IMR-90 (cell line): Measurements from ENCODE around the gene INAVA. TPM values are rescaled to one million over a fixed set of nuclear protein-coding genes. Genes with fewer than 3 reads are reported as not detected.

ENCODE experiments used
- ATAC-seq: fragments of 200-7000 bp; cut with Tn5 transposase; 2 replicates; pipeline ENCODE4 v1.9.1; 2020; ENCODE audit warnings: low read depth, mild to moderate bottlenecking, moderate library complexity
- BruUV-seq: library from RNA; stranded (reverse); fragments of 400-500 nt; replicated peaks from 2 replicates; lab custom pipeline; 2021; lab: Mats Ljungman, UMichigan
- CTCF ChIA-PET: fragments of 300-600 bp; formaldehyde crosslinking; extraction: SDS; loops from one replicate; lab custom pipeline; 2021; ENCODE audit warnings: antibody characterized with exemption; lab: Yijun Ruan, JAX
- POLR2A ChIA-PET: fragments of 300-600 bp; sonication (Branson Sonifier 250); formaldehyde crosslinking; loops from one replicate; lab custom pipeline; 2022; ENCODE audit warnings: antibody characterized with exemption; ENCODE audit not compliant: unreplicated experiment; lab: Charles Lee
- DNase-seq: peaks from one replicate; pipeline ENCODE4 v3.0.0; 2013
- H2AFZ ChIP-seq: replicated peaks from 2 replicates; pipeline ENCODE3; 2013; ENCODE audit warnings: low read length, mild to moderate bottlenecking; ENCODE audit not compliant: poor library complexity
- H2AK5ac ChIP-seq: 2 replicates; pipeline ENCODE4 v1.6.1; 2013; ENCODE audit warnings: low read depth, low read length, inconsistent platforms
- H2AK9ac ChIP-seq: replicated peaks from 2 replicates; pipeline ENCODE3; 2013; ENCODE audit warnings: mild to moderate bottlenecking, low read depth, low read length, moderate library complexity; ENCODE audit not compliant: poor library complexity
- H2BK120ac ChIP-seq: 2 replicates; pipeline ENCODE4 v1.6.1; 2013; ENCODE audit warnings: low read depth, low read length, inconsistent platforms
- H2BK15ac ChIP-seq: 3 replicates; pipeline ENCODE4 v1.6.1; 2013; ENCODE audit warnings: low read depth, low read length, inconsistent platforms
- H2BK20ac ChIP-seq: 2 replicates; pipeline ENCODE4 v1.6.1; 2013; ENCODE audit warnings: low read depth, mild to moderate bottlenecking, inconsistent platforms, low read length, moderate library complexity
- H2BK5ac ChIP-seq: 2 replicates; pipeline ENCODE4 v1.6.1; 2013; ENCODE audit warnings: mild to moderate bottlenecking, low read depth, low read length, inconsistent platforms; ENCODE audit not compliant: poor library complexity, severe bottlenecking
- H3K14ac ChIP-seq: replicated peaks from 2 replicates; pipeline ENCODE4 v1.6.1; 2013; ENCODE audit warnings: low read depth, low read length, inconsistent platforms
- H3K18ac ChIP-seq: 2 replicates; pipeline ENCODE4 v1.6.1; 2013; ENCODE audit warnings: low read depth, low read length, control low read depth
- H3K23ac ChIP-seq: 2 replicates; pipeline ENCODE4 v1.6.1; 2013; ENCODE audit warnings: low read depth, low read length, inconsistent platforms
- H3K27ac ChIP-seq: 2 replicates; pipeline ENCODE4 v1.5.1; 2013; ENCODE audit warnings: mild to moderate bottlenecking, control low read depth, low read length; ENCODE audit not compliant: insufficient read depth
- H3K27me3 ChIP-seq: 2 replicates; pipeline ENCODE4 v1.6.1; 2013; ENCODE audit warnings: low read length; ENCODE audit not compliant: control insufficient read depth, insufficient read depth
- H3K36me3 ChIP-seq: 2 replicates; pipeline ENCODE4 v1.6.1; 2013; ENCODE audit warnings: low read length, mixed read lengths; ENCODE audit not compliant: control insufficient read depth, insufficient read depth
- H3K4ac ChIP-seq: 2 replicates; pipeline ENCODE4 v1.6.1; 2013; ENCODE audit warnings: low read depth, low read length, inconsistent platforms
- H3K4me1 ChIP-seq: 2 replicates; pipeline ENCODE4 v1.6.1; 2013; ENCODE audit warnings: low read length, mixed read lengths; ENCODE audit not compliant: control insufficient read depth, insufficient read depth
- H3K4me2 ChIP-seq: 2 replicates; pipeline ENCODE4 v1.6.1; 2013; ENCODE audit warnings: low read depth, mild to moderate bottlenecking, control low read depth, low read length, moderate library complexity
- H3K4me3 ChIP-seq: 2 replicates; pipeline ENCODE4 v1.5.1; 2013; ENCODE audit warnings: low read depth, mild to moderate bottlenecking, control low read depth, low read length, moderate library complexity; ENCODE audit not compliant: insufficient read depth
- H3K56ac ChIP-seq: 2 replicates; pipeline ENCODE4 v1.6.1; 2013; ENCODE audit warnings: low read length, inconsistent platforms; ENCODE audit not compliant: insufficient read depth; ENCODE audit errors: extremely low read depth
- H3K79me1 ChIP-seq, 2 experiments: 2 replicates each; pipeline ENCODE4 v1.6.1; 2013; ENCODE audit warnings: low read length in 2 of 2, inconsistent platforms in 1 of 2, low read depth in 1 of 2
- H3K9ac ChIP-seq: 2 replicates; pipeline ENCODE4 v1.6.1; 2013; ENCODE audit warnings: low read depth, low read length, control low read depth
- H3K9me1 ChIP-seq: 2 replicates; pipeline ENCODE4 v1.6.1; 2013; ENCODE audit warnings: low read length, inconsistent platforms; ENCODE audit not compliant: insufficient read depth
- H3K9me3 ChIP-seq: 2 replicates; pipeline ENCODE4 v1.6.1; 2013; ENCODE audit warnings: low read length; ENCODE audit not compliant: control insufficient read depth, insufficient read depth
- H4K20me1 ChIP-seq: 2 replicates; pipeline ENCODE4 v1.6.1; 2013; ENCODE audit warnings: low read length, inconsistent platforms; ENCODE audit not compliant: insufficient read depth
- H4K5ac ChIP-seq: 2 replicates; pipeline ENCODE4 v1.6.1; 2013; ENCODE audit warnings: mild to moderate bottlenecking, low read depth, low read length, control low read depth
- H4K8ac ChIP-seq, 2 experiments: 2 replicates each; pipeline ENCODE4 v1.6.1; 2013; ENCODE audit warnings: low read depth in 2 of 2, low read length in 2 of 2, control low read depth in 1 of 2, inconsistent platforms in 1 of 2
- H4K91ac ChIP-seq: 2 replicates; pipeline ENCODE4 v1.6.1; 2013; ENCODE audit warnings: low read depth, low read length, inconsistent platforms; ENCODE audit not compliant: insufficient read depth
- BHLHE40 ChIP-seq: fragments of 150-350 bp; IDR thresholded peaks from 2 replicates; pipeline ENCODE4 v1.6.1; 2016; ENCODE audit warnings: mild to moderate bottlenecking, low read depth, low read length
- CEBPB ChIP-seq: IDR thresholded peaks from 2 replicates; pipeline ENCODE4 v1.6.1; 2012; ENCODE audit warnings: low read depth, low read length, improper control_type of control experiment
- CHD1 ChIP-seq: IDR thresholded peaks from 2 replicates; pipeline ENCODE4 v1.6.1; 2012; ENCODE audit warnings: low read depth, low read length, improper control_type of control experiment
- ELK1 ChIP-seq: fragments of 150-350 bp; IDR thresholded peaks from 2 replicates; pipeline ENCODE4 v1.6.1; 2016; ENCODE audit warnings: low read depth, mild to moderate bottlenecking, low read length, moderate library complexity, borderline replicate concordance
- FOS ChIP-seq: fragments of 150-350 bp; IDR thresholded peaks from 2 replicates; pipeline ENCODE4 v1.6.1; 2016; ENCODE audit warnings: low read depth, low read length
- MXI1 ChIP-seq: IDR thresholded peaks from 2 replicates; pipeline ENCODE4 v1.6.1; 2012; ENCODE audit warnings: low read depth, mild to moderate bottlenecking, low read length, moderate library complexity, borderline replicate concordance
- RAD21 ChIP-seq: IDR thresholded peaks from 2 replicates; pipeline ENCODE4 v1.6.1; 2012; ENCODE audit warnings: low read length, improper control_type of control experiment
- USF2 ChIP-seq: fragments of 150-350 bp; IDR thresholded peaks from 2 replicates; pipeline ENCODE4 v1.6.1; 2017; ENCODE audit warnings: mild to moderate bottlenecking, antibody characterized with exemption, low read length, low read depth
- WGBS, 2 experiments: methylation state at CpG; one replicate each; pipeline versions ENCODE4 v1.1.5 to v1.1.7; 2013; ENCODE audit warnings: missing lambda C conversion rate in 2 of 2; ENCODE audit not compliant: insufficient read length in 1 of 2; ENCODE audit errors: extremely low coverage in 2 of 2; 5-methylcytosine and 5-hydroxymethylcytosine counted together
- dilution Hi-C: fragments of 300-500 bp; cut with HindIII; formaldehyde crosslinking; loops from one replicate; pipeline ENCODE4 v1.14.3; 2018; ENCODE audit warnings: low sequenced_read_pairs; ENCODE audit not compliant: unreplicated experiment
- in situ Hi-C: fragments of 300-500 bp; cut with MboI; formaldehyde crosslinking; loops from 3 replicates; pipeline ENCODE4 v1.14.3; 2019; ENCODE audit warnings: low sequenced_read_pairs, inconsistent platforms, mixed read lengths
- intact Hi-C: fragments of 100-400 bp; cut with micrococcal nuclease; formaldehyde crosslinking; loops from 2 replicates; pipeline ENCODE4 v1.10.0; 2022
- polyA plus RNA-seq, 3 experiments: library from polyadenylated mRNA; depleted of rRNA; stranded (reverse); fragments of >200 nt; gene quantifications; 2 replicates each; pipeline ENCODE4 v1.2.3, GENCODE V29; 2012; ENCODE audit warnings: low replicate concordance in 1 of 3
- total RNA-seq: library from RNA; depleted of rRNA; stranded (reverse); fragments of >200 nt; gene quantifications from 2 replicates; pipeline ENCODE4 v1.2.3, GENCODE V29; 2012

Gene INAVA
- total and polyA plus RNA-seq, 2 of the 4 experiments (the other 2 are of a cell fraction), result under 0.01 to 0.07 TPM

GRCh38 chr1:200887772-200888348 is 6.8 kb upstream of the INAVA start:
- H2BK15ac ChIP-seq, result no peak overlapping the region
- no peaks in the 10 kb centered on the region for H3K9me1 ChIP-seq
- no TSS peak for BruUV-seq
- H3K27me3 ChIP-seq, result peaks cover 50% of the 10 kb centered on the region
- no peak overlapping the region for H2BK20ac ChIP-seq
- H2AK9ac ChIP-seq, result no peak overlapping the region
- intact Hi-C loops, result loop anchor here (10.0 kb wide), 1 partner anchor 137 kb away; the partner anchor contains the start of gene KIF21B
- CTCF ChIA-PET, result no interaction called here
- in situ Hi-C loops, result no loop called here
- no peak overlapping the region for H3K4me2 ChIP-seq
- H3K27ac ChIP-seq, result no peak overlapping the region
- peaks cover 3% of the 10 kb centered on the region; the same call in 1 of the 2 replicates for H3K4me1 ChIP-seq
- no peak overlapping the region for H3K23ac ChIP-seq
- TF ChIP-seq ELK1, result no peak
- TF ChIP-seq MXI1, result no peak
- no peak for TF ChIP-seq CHD1
- TF ChIP-seq CEBPB, result no peak
- TF ChIP-seq BHLHE40, result no peak
- no peak for TF ChIP-seq FOS
- no peak for TF ChIP-seq RAD21
- TF ChIP-seq USF2, result no peak
- H2BK120ac ChIP-seq, result no peak overlapping the region
- H3K79me1 ChIP-seq, result no peaks in the 10 kb centered on the region
- no peak overlapping the region for H3K4ac ChIP-seq
- H3K56ac ChIP-seq, result no peak overlapping the region
- H4K91ac ChIP-seq, result no peak overlapping the region
- ATAC-seq (no peak), DNase-seq (no peak)
- no peak overlapping the region for H2AFZ ChIP-seq
- H2AK5ac ChIP-seq, result no peak overlapping the region
- H3K18ac ChIP-seq, result no peak overlapping the region
- no peak overlapping the region for H4K8ac ChIP-seq
- no peaks in the 10 kb centered on the region for H3K9me3 ChIP-seq
- H3K4me3 ChIP-seq, result no peak overlapping the region
- dilution Hi-C loops, result no loop called here
- 74% methylated on average over 5 of the region's 9 CpGs; no CpG with 5 or more reads in 1 of the 2 experiments for WGBS, 2 experiments
- no peaks in the 10 kb centered on the region for H4K20me1 ChIP-seq
- no peak overlapping the region for H3K9ac ChIP-seq
- no peaks in the 10 kb centered on the region for H3K36me3 ChIP-seq
- H3K14ac ChIP-seq, result no peak overlapping the region
- no peak overlapping the region for H4K5ac ChIP-seq
- no peak overlapping the region for H2BK5ac ChIP-seq
- POLR2A ChIA-PET, result no interaction called here
